Activated CD4-positive, alpha-beta T cell treated with anti-CD3 and anti-CD28 coated beads, Interleukin-2, amount 50 U/mL, for 16 hours (primary cell): Measurements from ENCODE around the gene FAM168A.
A peak's percentile ranks its signal among the peaks of the same experiment; 100 is the strongest.

Experiments used
- DNase-seq: peaks from one replicate; pipeline ENCODE4 v3.0.0-alpha.2; 2020

Gene FAM168A

GRCh38 chr11:73360743-73361369 lies 237.1 kb downstream of the FAM168A start:
- DNase-seq, result no peak

- DNase-seq, result peak; percentile 20
Measured at GRCh38 chr11:73359930-73360742, 237.8 kb downstream of the FAM168A start.

- no peak for DNase-seq
Measured at GRCh38 chr11:73359341-73359740, 238.6 kb downstream of the FAM168A start.

GRCh38 chr11:73358071-73358470 lies 239.8 kb downstream of the FAM168A start:
- DNase-seq, result no peak

GRCh38 chr11:73356979-73357860 lies 240.7 kb downstream of the FAM168A start:
- DNase-seq, result no peak

- DNase-seq, result no peak
Measured at GRCh38 chr11:73355109-73355508, 242.8 kb downstream of the FAM168A start.

- DNase-seq, result peak; percentile 55
Measured at GRCh38 chr11:73353422-73353821, 244.5 kb downstream of the FAM168A start.

GRCh38 chr11:73350908-73351636 lies 246.8 kb downstream of the FAM168A start:
- peak; percentile 62 for DNase-seq
